Measurements from ENCODE around the gene CCDC183. TPM values are rescaled to one million over a fixed set of nuclear protein-coding genes. Genes with fewer than 3 reads are reported as not detected.

CCDC183 gene
- total RNA-seq, 2 donors from 2014 or later, result 3.3 to 14.5 TPM

DNA sequence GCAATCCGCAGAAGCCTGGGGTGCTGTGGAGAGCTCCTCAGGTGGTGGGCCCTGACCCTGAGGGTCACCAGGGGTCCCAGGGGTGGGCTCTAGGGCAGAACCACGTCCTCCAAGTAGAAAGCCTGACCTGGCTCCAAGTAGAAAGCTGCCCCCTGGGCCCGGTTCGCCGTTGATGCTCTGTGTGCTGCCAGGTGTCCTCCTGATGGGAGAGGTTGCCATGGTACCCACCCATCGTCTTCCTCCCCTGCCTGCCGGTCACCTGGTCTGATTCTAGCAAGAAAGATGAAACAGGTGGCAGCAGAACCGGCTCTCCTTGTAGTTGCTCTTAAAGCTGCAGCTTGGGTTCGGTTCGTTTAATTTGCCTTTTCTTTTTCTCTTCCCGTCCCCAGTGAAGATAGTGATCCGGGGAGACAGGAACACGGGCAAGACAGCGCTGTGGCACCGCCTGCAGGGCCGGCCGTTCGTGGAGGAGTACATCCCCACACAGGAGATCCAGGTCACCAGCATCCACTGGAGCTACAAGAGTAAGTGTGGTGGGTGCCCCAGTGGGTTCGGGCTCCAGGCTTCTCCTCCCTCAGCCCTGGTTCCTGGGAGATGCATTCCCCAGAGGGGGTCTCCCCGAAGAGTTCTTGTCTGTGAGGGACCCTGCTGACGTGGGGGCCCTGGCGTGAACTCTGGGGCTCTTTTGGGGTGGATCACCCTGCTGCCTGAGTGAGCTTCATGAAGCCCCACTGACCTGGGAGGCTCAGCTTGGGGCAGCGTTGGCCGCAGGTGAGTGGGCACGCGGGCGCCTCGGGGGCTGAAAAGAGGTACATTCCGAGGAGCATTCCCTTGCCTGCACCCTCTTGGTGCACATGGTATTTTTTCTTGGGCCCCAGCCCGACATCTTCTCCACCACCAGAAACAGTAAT is 27.3 kb downstream of the CCDC183 start:
- WGBS, 2 donors, result 77 to 79% methylated on average over 27 to 30 of the region's 30 CpGs
- no peaks in the 10 kb centered on the region for H3K27me3 ChIP-seq
- H3K4me3 ChIP-seq, result no peak overlapping the region
- peak in 1 of 4 donors; percentile 24 for DNase-seq
- TF ChIP-seq, protein P1, sequence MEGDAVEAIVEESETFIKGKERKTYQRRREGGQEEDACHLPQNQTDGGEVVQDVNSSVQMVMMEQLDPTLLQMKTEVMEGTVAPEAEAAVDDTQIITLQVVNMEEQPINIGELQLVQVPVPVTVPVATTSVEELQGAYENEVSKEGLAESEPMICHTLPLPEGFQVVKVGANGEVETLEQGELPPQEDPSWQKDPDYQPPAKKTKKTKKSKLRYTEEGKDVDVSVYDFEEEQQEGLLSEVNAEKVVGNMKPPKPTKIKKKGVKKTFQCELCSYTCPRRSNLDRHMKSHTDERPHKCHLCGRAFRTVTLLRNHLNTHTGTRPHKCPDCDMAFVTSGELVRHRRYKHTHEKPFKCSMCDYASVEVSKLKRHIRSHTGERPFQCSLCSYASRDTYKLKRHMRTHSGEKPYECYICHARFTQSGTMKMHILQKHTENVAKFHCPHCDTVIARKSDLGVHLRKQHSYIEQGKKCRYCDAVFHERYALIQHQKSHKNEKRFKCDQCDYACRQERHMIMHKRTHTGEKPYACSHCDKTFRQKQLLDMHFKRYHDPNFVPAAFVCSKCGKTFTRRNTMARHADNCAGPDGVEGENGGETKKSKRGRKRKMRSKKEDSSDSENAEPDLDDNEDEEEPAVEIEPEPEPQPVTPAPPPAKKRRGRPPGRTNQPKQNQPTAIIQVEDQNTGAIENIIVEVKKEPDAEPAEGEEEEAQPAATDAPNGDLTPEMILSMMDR (IDR thresholded peaks at IDR 0.05), result no peak
- no peak for ATAC-seq
- H3K9me3 ChIP-seq, result no peaks in the 10 kb centered on the region
- H3K36me3 ChIP-seq (replicated peaks in 1 of 2; ENCODE audit: insufficient read depth in 1 of 2, low read depth in 2 of 2), result no peaks in the 10 kb centered on the region
- peaks cover 26% of the 10 kb centered on the region for H3K4me1 ChIP-seq
- intact Hi-C loops (cut with DNase I), result no loop called here
- peak overlapping the region in 1 of 4 donors; percentile 2 for H3K27ac ChIP-seq

DNA sequence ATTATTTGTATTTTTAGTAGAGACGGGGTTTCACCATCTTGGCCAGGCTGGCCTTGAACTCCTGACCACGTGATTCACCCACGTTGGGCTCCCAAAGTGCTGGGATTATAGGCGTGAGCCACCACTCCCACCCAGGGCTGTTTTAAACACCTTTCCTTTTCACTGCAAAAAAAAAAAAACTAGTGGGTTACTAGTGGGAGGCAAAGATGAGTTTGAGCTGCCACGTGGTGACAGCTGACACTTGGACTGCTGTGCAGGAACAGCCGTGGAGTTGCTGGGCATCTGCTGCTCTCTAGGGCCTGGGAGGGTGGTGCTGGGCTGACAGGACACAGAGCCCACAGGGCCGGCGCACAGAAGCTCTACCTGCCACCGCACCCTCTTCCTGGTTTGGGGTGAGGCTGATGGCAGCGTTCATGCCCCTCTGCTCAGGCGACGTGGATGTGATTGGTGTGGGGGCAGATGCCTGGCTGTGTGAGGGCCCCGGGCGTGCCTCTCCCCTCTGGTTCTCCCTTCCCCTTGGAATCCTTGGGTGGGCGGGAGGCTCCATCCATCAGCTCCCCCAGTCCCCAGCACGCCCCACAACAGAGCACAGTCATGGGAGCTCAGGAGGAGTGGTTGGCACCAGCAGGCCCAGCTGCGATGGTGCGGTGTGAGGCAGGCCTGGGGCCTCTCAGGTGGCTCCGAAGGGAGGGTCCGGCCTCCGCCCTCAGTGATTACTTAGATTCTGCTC is 28.5 kb downstream of the CCDC183 start:
- intact Hi-C loops (cut with DNase I), result no loop called here
- Histone ChIP-seq H3K4me1 (peaks cover 26% of the 10 kb centered on the region), H3K27ac (peak overlapping the region in 1 of 4 donors; percentile 12), H3K9me3 (no peaks in the 10 kb centered on the region), H3K36me3 (replicated peaks in 1 of 2; ENCODE audit: insufficient read depth in 1 of 2, low read depth in 2 of 2) (peaks cover 0 to 4% of the 10 kb centered on the region in 2 donors), H3K27me3 (no peaks in the 10 kb centered on the region), H3K4me3 (no peak overlapping the region)
- peak in 1 of 4 donors; percentile 10 for DNase-seq
- 80 to 86% methylated on average over 19 of the region's 21 CpGs for WGBS, 2 donors
- TF ChIP-seq POLR2A (IDR thresholded peaks at IDR 0.05), result no peak
- TF ChIP-seq, protein P1 (IDR thresholded peaks at IDR 0.05), result no peak
- no peak for ATAC-seq

DNA sequence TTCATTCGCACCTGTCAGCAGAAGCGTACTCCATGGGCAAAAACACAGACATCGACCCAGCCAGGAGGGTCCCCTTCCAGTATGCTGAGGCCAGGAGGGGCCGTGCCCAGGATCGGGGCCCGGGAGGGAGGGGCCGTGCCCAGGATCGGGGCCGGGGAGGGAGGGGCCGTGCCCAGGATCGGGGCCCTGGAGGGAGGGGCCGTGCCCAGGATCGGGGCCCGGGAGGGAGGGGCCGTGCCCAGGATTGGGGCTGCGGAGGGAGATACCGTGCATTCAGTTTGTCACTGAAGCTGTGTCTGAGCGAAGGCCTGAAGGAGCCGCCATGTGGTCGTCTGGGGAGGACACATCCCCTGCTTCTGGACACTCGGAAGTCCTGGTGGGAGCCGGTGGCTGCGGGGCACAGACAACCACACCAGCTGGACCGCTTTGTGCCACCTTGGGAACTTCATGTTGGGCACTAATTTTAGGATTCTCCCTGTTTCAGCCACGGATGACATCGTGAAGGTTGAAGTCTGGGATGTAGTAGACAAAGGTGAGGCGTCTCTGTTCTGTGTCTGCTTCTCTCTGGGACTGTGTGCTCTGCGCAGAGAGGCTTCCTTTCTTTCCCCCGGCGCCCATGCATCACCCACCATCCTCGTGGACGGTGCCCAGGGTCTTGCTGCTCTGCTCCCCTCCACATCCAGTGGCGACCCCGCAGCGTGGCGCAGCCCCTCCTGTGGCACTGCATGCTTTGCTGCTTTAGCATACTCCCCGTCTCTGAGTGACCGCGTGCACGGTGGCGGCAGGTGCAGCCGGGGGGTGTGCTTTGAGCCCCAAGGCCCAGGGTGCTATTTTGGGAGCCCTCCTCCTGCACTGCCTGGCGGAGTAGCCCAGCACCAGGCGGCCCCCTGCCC is 29.4 kb downstream of the CCDC183 start:
- H3K4me1 ChIP-seq, result peaks cover 26% of the 10 kb centered on the region
- no peaks in the 10 kb centered on the region for H3K27me3 ChIP-seq
- H3K27ac ChIP-seq, result no peak overlapping the region
- H3K36me3 ChIP-seq (replicated peaks in 1 of 2; ENCODE audit: insufficient read depth in 1 of 2, low read depth in 2 of 2), result peaks cover 0 to 13% of the 10 kb centered on the region in 2 donors
- 93 to 95% methylated on average over 27 to 42 of the region's 44 CpGs for WGBS, 2 donors
- intact Hi-C loops (cut with DNase I), result no loop called here
- TF ChIP-seq, protein P1 (IDR thresholded peaks at IDR 0.05), result no peak
- H3K9me3 ChIP-seq, result no peaks in the 10 kb centered on the region
- no peak overlapping the region for H3K4me3 ChIP-seq
- DNase-seq, result peak in 1 of 4 donors; percentile 11
- ATAC-seq, result no peak

DNA sequence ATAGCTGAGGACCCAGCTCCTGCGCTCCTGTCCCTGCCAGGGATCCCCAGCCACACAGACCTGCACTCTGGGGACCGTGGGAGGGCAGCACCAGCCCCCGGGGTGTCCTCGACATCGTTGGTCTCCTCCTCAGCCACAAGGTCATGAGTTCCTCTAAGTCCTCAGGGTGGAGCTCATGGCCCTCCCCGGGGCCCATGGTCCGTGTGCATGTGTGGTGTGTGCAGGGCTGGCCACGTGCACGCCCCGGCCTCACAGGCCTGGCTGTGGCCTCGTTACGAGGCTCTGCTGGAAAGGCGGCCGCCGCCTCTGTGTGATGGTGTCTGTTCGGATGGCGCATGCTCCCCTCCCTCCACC is 30.0 kb downstream of the CCDC183 start:
- H3K27me3 ChIP-seq, result no peaks in the 10 kb centered on the region
- no peaks in the 10 kb centered on the region for H3K9me3 ChIP-seq
- 95% methylated on average over 17 of the region's 17 CpGs; no CpG with 5 or more reads in 1 of the 2 donors for WGBS, 2 donors
- intact Hi-C loops (cut with DNase I), result no loop called here
- DNase-seq (no peak), ATAC-seq (no peak)
- peak overlapping the region in 3 of 4 donors; percentile 64 to 75 (median 71) for H3K27ac ChIP-seq
- peaks cover 26% of the 10 kb centered on the region for H3K4me1 ChIP-seq
- TF ChIP-seq, protein P1 (IDR thresholded peaks at IDR 0.05), result no peak
- no peak for TF ChIP-seq POLR2A (IDR thresholded peaks at IDR 0.05)
- no peak overlapping the region for H3K4me3 ChIP-seq
- peaks cover 0 to 17% of the 10 kb centered on the region in 2 donors for H3K36me3 ChIP-seq (replicated peaks in 1 of 2; ENCODE audit: insufficient read depth in 1 of 2, low read depth in 2 of 2)

Data from body of pancreas (tissue), 4 donors.